ENCODE data around the gene ATP4B. TPM values are rescaled to one million over a fixed set of nuclear protein-coding genes. Genes with fewer than 3 reads are reported as not detected.
"Not testable (repeated sequence)": the region's sequence is repeated elsewhere in the genome, so short reads cannot be mapped to it uniquely, and the experiment has no call there.

The ATP4B gene
- total and polyA plus RNA-seq, 2 donors from 2014 or later, result 0.16 to 0.45 TPM

DNA sequence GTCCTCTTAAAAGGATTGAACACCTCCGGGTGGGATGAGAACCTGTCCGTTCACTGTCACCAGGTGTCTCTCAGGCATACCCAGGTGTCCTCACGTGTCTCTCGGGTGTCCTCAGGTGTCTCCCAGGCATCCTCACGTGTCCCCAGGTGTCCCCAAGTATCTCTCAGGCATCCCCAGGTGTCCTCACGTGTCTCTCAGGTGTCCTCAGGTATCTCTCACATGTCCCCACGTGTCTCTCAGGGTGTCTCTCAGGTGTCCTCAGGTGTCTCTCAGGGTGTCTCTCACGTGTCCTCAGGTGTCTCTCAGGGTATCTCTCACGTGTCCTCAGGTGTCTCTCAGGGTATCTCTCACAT is 33.8 kb downstream of the ATP4B start:
- no peak overlapping the region for H3K9ac ChIP-seq (ENCODE audit: low read length in 3 of 3)
- H3K27me3 ChIP-seq (ENCODE audit: control insufficient read depth, insufficient read depth, low read length), result no peaks in the 10 kb centered on the region
- H3K27ac ChIP-seq (ENCODE audit: low read depth in 2 of 2, low read length in 2 of 2), result no peak overlapping the region
- DNase-seq (no peak), FAIRE-seq (no peak)
- no peak overlapping the region for H3K4me3 ChIP-seq (ENCODE audit: low read length in 3 of 3)
- H3K9me3 ChIP-seq (ENCODE audit: control insufficient read depth in 2 of 3, insufficient read depth in 1 of 3, low read length in 3 of 3), result no peaks in the 10 kb centered on the region
- H3K36me3 ChIP-seq (ENCODE audit: control insufficient read depth in 2 of 3, insufficient read depth in 3 of 3, low read length in 3 of 3), result peaks cover 4 to 5% (median 4%) of the 10 kb centered on the region in 3 donors
- TF ChIP-seq, protein P1, sequence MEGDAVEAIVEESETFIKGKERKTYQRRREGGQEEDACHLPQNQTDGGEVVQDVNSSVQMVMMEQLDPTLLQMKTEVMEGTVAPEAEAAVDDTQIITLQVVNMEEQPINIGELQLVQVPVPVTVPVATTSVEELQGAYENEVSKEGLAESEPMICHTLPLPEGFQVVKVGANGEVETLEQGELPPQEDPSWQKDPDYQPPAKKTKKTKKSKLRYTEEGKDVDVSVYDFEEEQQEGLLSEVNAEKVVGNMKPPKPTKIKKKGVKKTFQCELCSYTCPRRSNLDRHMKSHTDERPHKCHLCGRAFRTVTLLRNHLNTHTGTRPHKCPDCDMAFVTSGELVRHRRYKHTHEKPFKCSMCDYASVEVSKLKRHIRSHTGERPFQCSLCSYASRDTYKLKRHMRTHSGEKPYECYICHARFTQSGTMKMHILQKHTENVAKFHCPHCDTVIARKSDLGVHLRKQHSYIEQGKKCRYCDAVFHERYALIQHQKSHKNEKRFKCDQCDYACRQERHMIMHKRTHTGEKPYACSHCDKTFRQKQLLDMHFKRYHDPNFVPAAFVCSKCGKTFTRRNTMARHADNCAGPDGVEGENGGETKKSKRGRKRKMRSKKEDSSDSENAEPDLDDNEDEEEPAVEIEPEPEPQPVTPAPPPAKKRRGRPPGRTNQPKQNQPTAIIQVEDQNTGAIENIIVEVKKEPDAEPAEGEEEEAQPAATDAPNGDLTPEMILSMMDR (IDR thresholded peaks at IDR 0.05; ENCODE audit: borderline replicate concordance, extremely low read depth, insufficient read depth), result no peak
- intact Hi-C loops (cut with DNase I), result no loop called here
- no peaks in the 10 kb centered on the region for H3K4me1 ChIP-seq (ENCODE audit: control insufficient read depth in 2 of 3, insufficient read depth in 2 of 3, low read depth in 1 of 3, low read length in 3 of 3)

DNA sequence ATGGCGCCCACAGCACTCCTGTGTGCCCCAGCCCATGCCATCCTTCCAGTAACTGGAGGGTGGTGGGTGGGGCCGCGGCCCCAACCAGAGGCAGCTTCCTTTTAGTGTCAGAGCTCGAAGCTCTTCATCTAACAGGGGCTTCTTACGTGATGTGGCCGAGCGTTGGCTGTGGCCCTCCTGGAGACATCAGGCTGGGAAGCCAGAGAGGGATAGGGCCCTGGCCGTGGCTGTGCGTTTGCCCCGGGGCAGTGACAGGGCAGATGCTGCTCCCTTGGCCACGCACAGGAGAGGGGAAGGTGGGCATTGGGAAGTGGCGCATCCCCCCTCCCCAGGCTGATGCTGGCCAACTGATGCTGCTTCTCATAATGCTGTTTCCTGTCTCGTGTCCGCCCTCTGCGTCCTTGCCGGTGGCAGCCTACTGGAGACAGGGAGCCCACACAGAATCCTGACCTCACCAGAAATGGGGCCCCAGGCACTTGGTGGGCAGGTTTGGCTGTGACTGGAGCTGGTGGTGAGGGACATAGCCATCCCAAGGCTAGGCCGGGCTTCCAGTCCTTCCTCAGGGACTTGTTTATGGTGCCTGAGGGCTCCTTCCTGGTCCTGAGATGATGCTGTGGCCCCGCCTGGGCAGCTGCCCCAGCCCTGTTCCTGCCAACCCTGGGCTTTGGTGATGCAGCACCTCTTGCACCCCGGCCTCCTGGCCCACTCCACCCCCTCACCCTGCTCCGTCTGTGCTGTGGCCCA is 34.3 kb downstream of the ATP4B start:
- Histone ChIP-seq H3K27me3 (ENCODE audit: control insufficient read depth, insufficient read depth, low read length) (no peaks in the 10 kb centered on the region), H3K4me3 (ENCODE audit: low read length in 3 of 3) (no peak overlapping the region), H3K9ac (ENCODE audit: low read length in 3 of 3) (no peak overlapping the region), H3K36me3 (ENCODE audit: control insufficient read depth in 2 of 3, insufficient read depth in 3 of 3, low read length in 3 of 3) (peaks cover 4 to 5% (median 4%) of the 10 kb centered on the region in 3 donors), H3K27ac (ENCODE audit: low read depth in 2 of 2, low read length in 2 of 2) (no peak overlapping the region), H3K4me1 (ENCODE audit: control insufficient read depth in 2 of 3, insufficient read depth in 2 of 3, low read depth in 1 of 3, low read length in 3 of 3) (no peaks in the 10 kb centered on the region), H3K9me3 (ENCODE audit: control insufficient read depth in 2 of 3, insufficient read depth in 1 of 3, low read length in 3 of 3) (no peaks in the 10 kb centered on the region)
- DNase-seq (peak in 1 of 5 donors; percentile 60), FAIRE-seq (no peak)
- TF ChIP-seq, protein P1 (IDR thresholded peaks at IDR 0.05; ENCODE audit: borderline replicate concordance, extremely low read depth, insufficient read depth), result no peak
- intact Hi-C loops (cut with DNase I), result no loop called here

DNA sequence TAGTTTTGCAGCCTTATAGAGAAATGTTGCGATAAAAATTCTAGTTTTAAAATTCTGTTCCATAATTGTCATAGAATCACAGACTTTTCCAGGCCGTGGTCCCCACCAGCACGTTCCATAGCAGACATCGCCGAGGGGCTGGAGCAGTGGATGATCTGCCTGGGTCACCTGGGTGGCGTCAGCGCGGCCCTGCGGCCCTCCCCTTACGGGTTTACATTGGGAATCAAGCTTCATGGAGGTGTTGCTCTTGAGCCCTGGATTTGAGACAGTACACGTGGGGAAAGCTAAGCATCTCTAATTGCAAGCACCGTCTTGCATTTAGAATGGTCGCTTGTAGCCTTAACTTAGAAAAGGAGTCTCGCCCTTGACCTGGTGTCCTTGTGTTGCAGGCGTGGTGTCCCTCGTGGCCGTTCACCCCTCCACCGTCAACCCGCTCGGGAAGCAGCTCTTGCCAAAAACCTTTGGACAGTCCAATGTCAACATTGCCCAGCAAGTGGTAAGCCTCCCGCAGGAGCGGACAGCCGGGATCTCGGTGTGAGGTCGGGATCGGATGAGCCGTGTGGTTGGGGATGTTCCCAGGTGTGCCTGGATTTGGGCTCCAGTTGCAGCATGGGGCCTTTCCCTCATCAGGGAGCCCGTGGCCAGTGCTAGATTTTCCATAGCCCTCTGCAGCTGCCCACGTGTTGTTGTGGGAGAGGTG is 35.1 kb downstream of the ATP4B start:
- H3K9ac ChIP-seq (ENCODE audit: low read length in 3 of 3), result no peak overlapping the region
- H3K27ac ChIP-seq (ENCODE audit: low read depth in 2 of 2, low read length in 2 of 2), result no peak overlapping the region
- H3K4me3 ChIP-seq (ENCODE audit: low read length in 3 of 3), result no peak overlapping the region
- H3K36me3 ChIP-seq (ENCODE audit: control insufficient read depth in 2 of 3, insufficient read depth in 3 of 3, low read length in 3 of 3), result peaks cover 4 to 5% (median 4%) of the 10 kb centered on the region in 3 donors
- TF ChIP-seq, protein P1 (IDR thresholded peaks at IDR 0.05; ENCODE audit: borderline replicate concordance, extremely low read depth, insufficient read depth), result no peak
- peak in 1 of 5 donors; percentile 59 for DNase-seq
- H3K9me3 ChIP-seq (ENCODE audit: control insufficient read depth in 2 of 3, insufficient read depth in 1 of 3, low read length in 3 of 3), result no peaks in the 10 kb centered on the region
- no peak for FAIRE-seq
- intact Hi-C loops (cut with DNase I), result no loop called here
- no peaks in the 10 kb centered on the region for H3K27me3 ChIP-seq (ENCODE audit: control insufficient read depth, insufficient read depth, low read length)
- no peaks in the 10 kb centered on the region for H3K4me1 ChIP-seq (ENCODE audit: control insufficient read depth in 2 of 3, insufficient read depth in 2 of 3, low read depth in 1 of 3, low read length in 3 of 3)

DNA sequence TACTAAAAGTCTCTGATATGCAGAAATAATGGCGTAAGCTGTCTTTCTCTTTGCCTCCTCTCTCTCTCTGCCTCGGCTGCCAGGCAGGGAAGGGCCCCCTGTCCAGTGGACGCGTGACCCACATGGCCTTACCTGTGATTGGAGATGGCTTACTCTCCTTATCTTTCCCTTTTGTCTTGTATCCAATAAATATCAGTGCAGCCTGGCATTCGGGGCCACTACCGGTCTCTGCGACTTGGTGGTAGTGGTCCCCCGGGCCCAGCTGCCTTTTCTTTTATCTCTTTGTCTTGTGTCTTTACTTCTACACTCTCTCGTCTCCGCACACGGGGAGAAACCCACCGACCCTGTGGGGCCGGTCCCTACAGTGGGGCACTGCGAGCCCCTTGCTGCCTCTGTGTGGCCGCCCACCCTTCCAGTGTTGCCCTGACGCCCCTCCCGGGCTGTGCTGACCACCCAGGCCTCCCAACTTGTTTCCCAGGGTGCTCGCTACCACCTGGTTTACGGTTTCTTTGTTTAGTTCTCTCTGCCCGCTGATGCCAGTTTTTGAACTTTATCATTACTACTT is 35.9 kb downstream of the ATP4B start:
- DNase-seq, result peak in 1 of 5 donors; percentile 64
- H3K27ac ChIP-seq (ENCODE audit: low read depth in 2 of 2, low read length in 2 of 2); H3K36me3 ChIP-seq (ENCODE audit: control insufficient read depth in 2 of 3, insufficient read depth in 3 of 3, low read length in 3 of 3); H3K4me1 ChIP-seq (ENCODE audit: control insufficient read depth in 2 of 3, insufficient read depth in 2 of 3, low read depth in 1 of 3, low read length in 3 of 3); H3K9me3 ChIP-seq (ENCODE audit: control insufficient read depth in 2 of 3, insufficient read depth in 1 of 3, low read length in 3 of 3); FAIRE-seq; intact Hi-C loops (cut with DNase I); H3K27me3 ChIP-seq (ENCODE audit: control insufficient read depth, insufficient read depth, low read length); H3K9ac ChIP-seq (ENCODE audit: low read length in 3 of 3); H3K4me3 ChIP-seq (ENCODE audit: low read length in 3 of 3): not testable (repeated sequence)

DNA sequence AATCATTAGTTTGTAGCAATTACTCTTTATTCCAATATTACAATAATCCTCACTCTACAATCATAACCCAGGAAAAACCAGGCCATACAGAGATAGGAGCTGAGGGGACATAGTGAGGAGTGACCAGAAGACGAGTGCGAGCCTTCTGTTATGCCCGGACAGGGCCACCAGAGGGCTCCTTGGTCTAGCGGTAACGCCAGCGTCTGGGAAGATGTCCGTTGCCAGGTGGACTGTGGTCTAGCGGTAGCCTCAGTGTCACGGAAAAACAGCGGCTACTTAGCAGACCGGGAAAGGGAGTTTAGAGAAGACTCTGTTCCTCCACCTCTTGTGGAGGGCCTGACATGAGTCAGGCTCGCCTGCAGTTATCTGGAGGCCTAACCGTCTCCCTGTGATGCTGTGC is 36.5 kb downstream of the ATP4B start:
- FAIRE-seq; H3K9me3 ChIP-seq (ENCODE audit: control insufficient read depth in 2 of 3, insufficient read depth in 1 of 3, low read length in 3 of 3); intact Hi-C loops (cut with DNase I); H3K27ac ChIP-seq (ENCODE audit: low read depth in 2 of 2, low read length in 2 of 2); H3K4me3 ChIP-seq (ENCODE audit: low read length in 3 of 3); H3K27me3 ChIP-seq (ENCODE audit: control insufficient read depth, insufficient read depth, low read length); H3K4me1 ChIP-seq (ENCODE audit: control insufficient read depth in 2 of 3, insufficient read depth in 2 of 3, low read depth in 1 of 3, low read length in 3 of 3); H3K9ac ChIP-seq (ENCODE audit: low read length in 3 of 3); H3K36me3 ChIP-seq (ENCODE audit: control insufficient read depth in 2 of 3, insufficient read depth in 3 of 3, low read length in 3 of 3): not testable (repeated sequence)
- peak in 3 of 5 donors; percentile 21 to 63 (median 24) for DNase-seq
